Glutamatergic neuron (in vitro differentiated cells): ENCODE data around the gene ADARB2. TPM values are rescaled to one million over a fixed set of nuclear protein-coding genes. Genes with fewer than 3 reads are reported as not detected.

ENCODE experiments used
- DNase-seq: peaks from one replicate; pipeline ENCODE4 v3.0.0; 2022
- H3K27ac Mint-ChIP-seq: one replicate; pipeline ENCODE4 v1.8.0; 2020; ENCODE audit warnings: mild to moderate bottlenecking, mixed read lengths, inconsistent platforms; ENCODE audit not compliant: unreplicated experiment
- H3K27me3 Mint-ChIP-seq: one replicate; pipeline ENCODE4 v1.8.0; 2020; ENCODE audit warnings: mild to moderate bottlenecking, moderate library complexity, mixed read lengths, inconsistent platforms; ENCODE audit not compliant: unreplicated experiment
- H3K36me3 Mint-ChIP-seq: one replicate; pipeline ENCODE4 v1.8.0; 2020; ENCODE audit warnings: mild to moderate bottlenecking, mixed read lengths, inconsistent platforms; ENCODE audit not compliant: unreplicated experiment
- H3K4me1 Mint-ChIP-seq: one replicate; pipeline ENCODE4 v1.8.0; 2020; ENCODE audit warnings: mild to moderate bottlenecking, low read depth, mixed read lengths, inconsistent platforms; ENCODE audit not compliant: unreplicated experiment
- H3K4me3 Mint-ChIP-seq: one replicate; pipeline ENCODE4 v1.8.0; 2020; ENCODE audit warnings: mild to moderate bottlenecking, mixed read lengths, inconsistent platforms; ENCODE audit not compliant: unreplicated experiment
- H3K9me3 Mint-ChIP-seq: one replicate; pipeline ENCODE4 v1.8.0; 2020; ENCODE audit warnings: mild to moderate bottlenecking, moderate library complexity, mixed read lengths, inconsistent platforms; ENCODE audit not compliant: unreplicated experiment
- total RNA-seq: library from RNA; stranded (reverse); fragmentation: NEBNext Ultra II Directional; extraction: Animal tissue kit (Norgen Biotek cat#: 25700); gene quantifications from one replicate; pipeline ENCODE4 v1.2.1, GENCODE V29; 2021; ENCODE audit not compliant: unreplicated experiment
- TF ChIP-seq, protein P1 (sequence below): fragments of 200-600 bp; sonication (generic); IDR thresholded peaks from one replicate; pipeline ENCODE4 v1.5.0; 2021; ENCODE audit not compliant: partially characterized antibody, unreplicated experiment

ADARB2 gene
- total RNA-seq, 1 donor from 2014 or later: 20.6 TPM

DNA sequence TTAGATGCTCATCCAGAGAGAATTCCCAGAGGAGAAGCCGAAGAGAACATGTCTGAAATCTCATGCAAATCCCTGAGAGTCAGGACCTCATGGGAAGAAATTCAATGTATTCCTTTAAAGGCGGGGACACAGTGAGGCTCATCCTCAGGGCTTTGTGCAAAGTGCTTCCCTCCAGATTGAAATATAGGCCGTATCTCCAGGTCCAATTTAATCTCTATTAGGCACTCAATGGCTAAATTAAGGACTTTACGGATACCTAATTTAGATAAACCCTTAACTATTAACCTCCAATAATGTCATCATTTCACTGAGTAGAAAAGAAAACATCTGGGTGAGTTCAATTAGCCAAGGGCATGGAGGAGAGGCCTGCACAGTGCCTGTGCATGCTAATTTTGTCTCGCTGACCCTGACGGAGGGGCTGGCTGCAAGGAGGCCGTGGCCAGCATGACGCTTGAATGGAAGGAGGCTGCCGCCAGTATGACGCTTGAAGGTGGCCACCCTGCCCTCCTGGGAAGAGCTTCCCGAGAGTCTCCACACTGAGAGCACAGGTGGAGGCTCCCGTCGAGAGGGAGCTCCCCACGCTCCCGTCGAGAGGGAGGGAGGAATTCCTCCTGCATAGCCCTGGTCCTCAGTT lies 287.6 kb downstream of the ADARB2 start:
- Mint-ChIP-seq H3K4me3 (no peak overlapping the region), H3K36me3 (peaks cover 12% of the 10 kb centered on the region), H3K27me3 (no peaks in the 10 kb centered on the region), H3K4me1 (peaks cover 9% of the 10 kb centered on the region), H3K27ac (no peak overlapping the region), H3K9me3 (peaks cover 4% of the 10 kb centered on the region)
- DNase-seq: no peak
- TF ChIP-seq, protein P1, sequence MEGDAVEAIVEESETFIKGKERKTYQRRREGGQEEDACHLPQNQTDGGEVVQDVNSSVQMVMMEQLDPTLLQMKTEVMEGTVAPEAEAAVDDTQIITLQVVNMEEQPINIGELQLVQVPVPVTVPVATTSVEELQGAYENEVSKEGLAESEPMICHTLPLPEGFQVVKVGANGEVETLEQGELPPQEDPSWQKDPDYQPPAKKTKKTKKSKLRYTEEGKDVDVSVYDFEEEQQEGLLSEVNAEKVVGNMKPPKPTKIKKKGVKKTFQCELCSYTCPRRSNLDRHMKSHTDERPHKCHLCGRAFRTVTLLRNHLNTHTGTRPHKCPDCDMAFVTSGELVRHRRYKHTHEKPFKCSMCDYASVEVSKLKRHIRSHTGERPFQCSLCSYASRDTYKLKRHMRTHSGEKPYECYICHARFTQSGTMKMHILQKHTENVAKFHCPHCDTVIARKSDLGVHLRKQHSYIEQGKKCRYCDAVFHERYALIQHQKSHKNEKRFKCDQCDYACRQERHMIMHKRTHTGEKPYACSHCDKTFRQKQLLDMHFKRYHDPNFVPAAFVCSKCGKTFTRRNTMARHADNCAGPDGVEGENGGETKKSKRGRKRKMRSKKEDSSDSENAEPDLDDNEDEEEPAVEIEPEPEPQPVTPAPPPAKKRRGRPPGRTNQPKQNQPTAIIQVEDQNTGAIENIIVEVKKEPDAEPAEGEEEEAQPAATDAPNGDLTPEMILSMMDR: no peak

GRCh38 chr10:1449021-1449420 lies 288.3 kb downstream of the ADARB2 start:
- TF ChIP-seq, protein P1: no peak
- no peaks in the 10 kb centered on the region for H3K27me3 Mint-ChIP-seq
- H3K9me3 Mint-ChIP-seq: peaks cover 4% of the 10 kb centered on the region
- no peak overlapping the region for H3K27ac Mint-ChIP-seq
- no peak for DNase-seq
- peaks cover 9% of the 10 kb centered on the region for H3K4me1 Mint-ChIP-seq
- H3K4me3 Mint-ChIP-seq: no peak overlapping the region
- H3K36me3 Mint-ChIP-seq: peaks cover 12% of the 10 kb centered on the region

DNA sequence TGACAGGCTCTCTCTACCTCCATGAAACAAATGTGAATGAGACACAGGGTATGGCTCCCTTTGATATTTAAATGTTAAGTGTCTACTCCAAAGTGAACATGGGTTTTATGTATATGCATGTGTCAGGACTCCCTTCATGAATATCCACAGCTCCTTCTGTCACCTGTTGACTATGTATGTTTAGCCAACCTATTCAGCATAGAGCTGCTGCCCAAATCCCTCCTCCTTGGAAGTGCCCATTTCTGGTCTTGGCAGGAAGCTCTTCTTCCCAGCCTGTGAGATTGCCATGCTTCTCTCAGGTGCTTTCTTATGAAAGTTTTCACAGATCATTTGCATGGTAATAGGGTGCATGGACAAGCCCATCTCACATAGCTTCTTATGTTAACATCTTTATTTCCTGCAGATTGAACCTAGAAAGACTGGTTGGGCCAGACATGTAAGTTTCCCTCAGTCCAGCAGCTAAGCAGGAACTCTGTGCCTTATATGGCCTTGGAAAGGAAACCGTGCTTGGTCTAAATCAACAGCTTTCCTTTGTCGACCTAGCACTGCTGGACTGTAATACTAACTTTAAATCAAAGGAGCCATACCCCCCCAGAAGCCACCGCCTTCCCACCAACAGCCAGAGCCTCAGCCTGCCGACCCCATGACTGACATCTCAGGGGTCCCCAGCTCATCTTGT lies 288.9 kb downstream of the ADARB2 start:
- no peak for DNase-seq
- H3K36me3 Mint-ChIP-seq: peaks cover 11% of the 10 kb centered on the region
- no peak overlapping the region for H3K4me3 Mint-ChIP-seq
- H3K27ac Mint-ChIP-seq: no peak overlapping the region
- H3K4me1 Mint-ChIP-seq: peaks cover 9% of the 10 kb centered on the region
- TF ChIP-seq, protein P1: no peak
- peaks cover 4% of the 10 kb centered on the region for H3K9me3 Mint-ChIP-seq
- no peaks in the 10 kb centered on the region for H3K27me3 Mint-ChIP-seq

GRCh38 chr10:1444826-1445225 lies 292.5 kb downstream of the ADARB2 start:
- Mint-ChIP-seq H3K4me3 (no peak overlapping the region), H3K36me3 (no peaks in the 10 kb centered on the region), H3K4me1 (peaks cover 10% of the 10 kb centered on the region), H3K9me3 (peaks cover 5% of the 10 kb centered on the region), H3K27ac (no peak overlapping the region), H3K27me3 (no peaks in the 10 kb centered on the region)
- TF ChIP-seq, protein P1: no peak
- no peak for DNase-seq

DNA sequence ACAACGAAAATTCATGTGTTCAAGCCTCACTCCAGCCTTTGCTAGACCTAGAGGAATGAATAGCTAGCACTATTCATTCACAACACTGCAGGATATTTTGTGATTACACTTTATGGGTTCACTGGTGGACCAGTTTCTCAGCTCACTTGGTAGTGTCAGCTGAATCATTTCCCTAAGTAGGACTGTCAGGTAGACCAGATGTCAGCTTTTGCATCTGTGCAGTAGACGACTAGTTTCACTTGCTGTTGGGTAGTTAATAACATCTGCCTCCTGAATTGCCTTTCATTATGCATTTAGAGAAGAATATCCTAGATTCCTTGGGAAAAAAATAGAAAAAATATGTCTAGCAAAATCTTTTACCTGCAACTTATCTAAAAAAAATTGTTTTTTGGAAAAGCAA lies 296.4 kb downstream of the ADARB2 start:
- Mint-ChIP-seq H3K4me3 (no peak overlapping the region), H3K27ac (no peak overlapping the region), H3K27me3 (no peaks in the 10 kb centered on the region), H3K9me3 (peaks cover 2% of the 10 kb centered on the region), H3K4me1 (peaks cover 8% of the 10 kb centered on the region), H3K36me3 (no peaks in the 10 kb centered on the region)
- no peak for DNase-seq
- TF ChIP-seq, protein P1: no peak
